HepG2 (cell line): ENCODE measurements around the gene CRIM1. TPM values are rescaled to one million over a fixed set of nuclear protein-coding genes. Genes with fewer than 3 reads are reported as not detected.

ENCODE experiments used
- CEBPB ChIP-seq: IDR thresholded peaks from 2 replicates; pipeline ENCODE4 v1.6.1; 2011; ENCODE audit warnings: low read depth, low read length, improper control_type of control experiment, borderline replicate concordance
- DMAP1 ChIP-seq: IDR thresholded peaks from 2 replicates; pipeline ENCODE4 v1.6.1; 2016
- DRAP1 ChIP-seq: IDR thresholded peaks from 2 replicates; pipeline ENCODE4 v1.6.1; 2016; ENCODE audit warnings: missing genetic modification reagents, missing compliant biosample characterization
- FOXA3 ChIP-seq: IDR thresholded peaks from 2 replicates; pipeline ENCODE4 v1.6.1; 2016; ENCODE audit warnings: missing genetic modification reagents, missing compliant biosample characterization
- HOXA3 ChIP-seq: sonication (generic); formaldehyde crosslinking; IDR thresholded peaks from 2 replicates; pipeline ENCODE4 v1.5.0; 2020; ENCODE audit warnings: missing genetic modification reagents
- KDM2A ChIP-seq: sonication (generic); formaldehyde crosslinking; IDR thresholded peaks from 2 replicates; pipeline ENCODE4 v1.4.0; 2020; ENCODE audit warnings: low read depth, missing genetic modification reagents, borderline replicate concordance
- MATR3 ChIP-seq: sonication (generic); formaldehyde crosslinking; IDR thresholded peaks from 2 replicates; pipeline ENCODE4 v1.4.0; 2020; ENCODE audit warnings: missing genetic modification reagents
- MXD4 ChIP-seq: IDR thresholded peaks from 2 replicates; pipeline ENCODE4 v1.6.1; 2016; ENCODE audit warnings: mild to moderate bottlenecking, missing biosample characterization, missing genetic modification reagents
- NONO ChIP-seq, 2 experiments: fragments of 450-650 bp in 1 of 2; sonication (generic) in 1 of 2; formaldehyde crosslinking in 1 of 2; IDR thresholded peaks in 1 of 2; conservative IDR thresholded peaks in 1 of 2; 2 replicates each; pipeline versions ENCODE4 v1.6.1 to v1.8.0; 2017 to 2022; ENCODE audit warnings: mild to moderate bottlenecking in 1 of 2, missing genetic modification reagents in 1 of 2, moderate library complexity in 1 of 2
- NRL ChIP-seq: sonication (generic); formaldehyde crosslinking; IDR thresholded peaks from 2 replicates; pipeline ENCODE4 v1.5.0; 2020; ENCODE audit warnings: missing genetic modification reagents, mild to moderate bottlenecking, moderate library complexity, borderline replicate concordance
- PAF1 ChIP-seq: IDR thresholded peaks from 2 replicates; pipeline ENCODE4 v1.6.1; 2016; ENCODE audit warnings: missing genetic modification reagents, missing compliant biosample characterization
- POLR2G ChIP-seq: fragments of 200-400 bp; formaldehyde crosslinking; IDR thresholded peaks from 2 replicates; pipeline ENCODE4 v1.6.1; 2018; ENCODE audit warnings: mild to moderate bottlenecking, low read depth, low read length, moderate library complexity
- RFX1 ChIP-seq: fragments of 450-650 bp; IDR thresholded peaks from 2 replicates; pipeline ENCODE4 v1.6.1; 2017
- SAP130 ChIP-seq: IDR thresholded peaks from 2 replicates; pipeline ENCODE4 v1.6.1; 2016; ENCODE audit warnings: low read depth
- SKI ChIP-seq: fragments of 450-650 bp; IDR thresholded peaks from one replicate; pipeline ENCODE4 v1.6.1; 2018; ENCODE audit warnings: mild to moderate bottlenecking; ENCODE audit not compliant: partially characterized antibody
- THAP8 ChIP-seq: sonication (generic); formaldehyde crosslinking; IDR thresholded peaks from 2 replicates; pipeline ENCODE4 v1.5.1; 2020; ENCODE audit warnings: missing genetic modification reagents, mild to moderate bottlenecking, borderline replicate concordance
- YEATS2 ChIP-seq: sonication (generic); formaldehyde crosslinking; IDR thresholded peaks from 2 replicates; pipeline ENCODE4 v1.4.0; 2020; ENCODE audit warnings: missing genetic modification reagents, borderline replicate concordance
- YY1 ChIP-seq: IDR thresholded peaks from 2 replicates; pipeline ENCODE4 v1.6.1; 2011; ENCODE audit warnings: low read length, low read depth, moderate library complexity, mild to moderate bottlenecking; ENCODE audit not compliant: insufficient read depth, insufficient replicate concordance
- ZFP82 ChIP-seq: sonication (generic); formaldehyde crosslinking; IDR thresholded peaks from 2 replicates; pipeline ENCODE4 v1.5.1; 2020; ENCODE audit warnings: mild to moderate bottlenecking, missing genetic modification reagents, borderline replicate concordance
- ZFYVE20 ChIP-seq: sonication (generic); formaldehyde crosslinking; IDR thresholded peaks from 2 replicates; pipeline ENCODE4 v1.8.0; 2023; ENCODE audit warnings: low read depth, mild to moderate bottlenecking, moderate library complexity, missing genetic modification reagents, borderline replicate concordance
- ZNF354B ChIP-seq: sonication (generic); formaldehyde crosslinking; IDR thresholded peaks from 2 replicates; pipeline ENCODE4 v1.8.0; 2022; ENCODE audit warnings: mild to moderate bottlenecking, missing genetic modification reagents
- polyA plus RNA-seq, 8 experiments: library from polyadenylated mRNA; depleted of rRNA in 3 of 8; stranded (reverse) in 7 of 8; unstranded in 1 of 8; fragments of >200 nt; fragmentation: Illumina TruSeq in 4 of 8; extraction: Trizol in 4 of 8; gene quantifications; 2 replicates each; pipeline versions ENCODE4 v1.2.1 to v1.2.3, GENCODE V29; 2011 to 2016; ENCODE audit warnings: low read depth in 4 of 8, missing spikeins in 1 of 8, mixed read lengths in 1 of 8; ENCODE audit not compliant: insufficient read depth in 1 of 8
- total RNA-seq, 5 experiments: library from RNA; depleted of rRNA; stranded (reverse); fragments of >200 nt; fragmentation: Illumina TruSeq; extraction: Trizol; gene quantifications; 2 replicates each; pipeline ENCODE4 v1.2.3, GENCODE V29; 2016; ENCODE audit warnings: low read depth in 1 of 5
- TF ChIP-seq, protein P1 (sequence below): sonication (generic); formaldehyde crosslinking; IDR thresholded peaks from 2 replicates; pipeline ENCODE4 v1.5.0; 2020; ENCODE audit warnings: mild to moderate bottlenecking, missing genetic modification reagents, borderline replicate concordance

Gene CRIM1
- total and polyA plus RNA-seq, 2 of the 13 experiments (the other 11 are each of a cell fraction or from before 2014, with no cell fraction given) = 39.1 to 69.9 TPM

- TF ChIP-seq, protein P1, sequence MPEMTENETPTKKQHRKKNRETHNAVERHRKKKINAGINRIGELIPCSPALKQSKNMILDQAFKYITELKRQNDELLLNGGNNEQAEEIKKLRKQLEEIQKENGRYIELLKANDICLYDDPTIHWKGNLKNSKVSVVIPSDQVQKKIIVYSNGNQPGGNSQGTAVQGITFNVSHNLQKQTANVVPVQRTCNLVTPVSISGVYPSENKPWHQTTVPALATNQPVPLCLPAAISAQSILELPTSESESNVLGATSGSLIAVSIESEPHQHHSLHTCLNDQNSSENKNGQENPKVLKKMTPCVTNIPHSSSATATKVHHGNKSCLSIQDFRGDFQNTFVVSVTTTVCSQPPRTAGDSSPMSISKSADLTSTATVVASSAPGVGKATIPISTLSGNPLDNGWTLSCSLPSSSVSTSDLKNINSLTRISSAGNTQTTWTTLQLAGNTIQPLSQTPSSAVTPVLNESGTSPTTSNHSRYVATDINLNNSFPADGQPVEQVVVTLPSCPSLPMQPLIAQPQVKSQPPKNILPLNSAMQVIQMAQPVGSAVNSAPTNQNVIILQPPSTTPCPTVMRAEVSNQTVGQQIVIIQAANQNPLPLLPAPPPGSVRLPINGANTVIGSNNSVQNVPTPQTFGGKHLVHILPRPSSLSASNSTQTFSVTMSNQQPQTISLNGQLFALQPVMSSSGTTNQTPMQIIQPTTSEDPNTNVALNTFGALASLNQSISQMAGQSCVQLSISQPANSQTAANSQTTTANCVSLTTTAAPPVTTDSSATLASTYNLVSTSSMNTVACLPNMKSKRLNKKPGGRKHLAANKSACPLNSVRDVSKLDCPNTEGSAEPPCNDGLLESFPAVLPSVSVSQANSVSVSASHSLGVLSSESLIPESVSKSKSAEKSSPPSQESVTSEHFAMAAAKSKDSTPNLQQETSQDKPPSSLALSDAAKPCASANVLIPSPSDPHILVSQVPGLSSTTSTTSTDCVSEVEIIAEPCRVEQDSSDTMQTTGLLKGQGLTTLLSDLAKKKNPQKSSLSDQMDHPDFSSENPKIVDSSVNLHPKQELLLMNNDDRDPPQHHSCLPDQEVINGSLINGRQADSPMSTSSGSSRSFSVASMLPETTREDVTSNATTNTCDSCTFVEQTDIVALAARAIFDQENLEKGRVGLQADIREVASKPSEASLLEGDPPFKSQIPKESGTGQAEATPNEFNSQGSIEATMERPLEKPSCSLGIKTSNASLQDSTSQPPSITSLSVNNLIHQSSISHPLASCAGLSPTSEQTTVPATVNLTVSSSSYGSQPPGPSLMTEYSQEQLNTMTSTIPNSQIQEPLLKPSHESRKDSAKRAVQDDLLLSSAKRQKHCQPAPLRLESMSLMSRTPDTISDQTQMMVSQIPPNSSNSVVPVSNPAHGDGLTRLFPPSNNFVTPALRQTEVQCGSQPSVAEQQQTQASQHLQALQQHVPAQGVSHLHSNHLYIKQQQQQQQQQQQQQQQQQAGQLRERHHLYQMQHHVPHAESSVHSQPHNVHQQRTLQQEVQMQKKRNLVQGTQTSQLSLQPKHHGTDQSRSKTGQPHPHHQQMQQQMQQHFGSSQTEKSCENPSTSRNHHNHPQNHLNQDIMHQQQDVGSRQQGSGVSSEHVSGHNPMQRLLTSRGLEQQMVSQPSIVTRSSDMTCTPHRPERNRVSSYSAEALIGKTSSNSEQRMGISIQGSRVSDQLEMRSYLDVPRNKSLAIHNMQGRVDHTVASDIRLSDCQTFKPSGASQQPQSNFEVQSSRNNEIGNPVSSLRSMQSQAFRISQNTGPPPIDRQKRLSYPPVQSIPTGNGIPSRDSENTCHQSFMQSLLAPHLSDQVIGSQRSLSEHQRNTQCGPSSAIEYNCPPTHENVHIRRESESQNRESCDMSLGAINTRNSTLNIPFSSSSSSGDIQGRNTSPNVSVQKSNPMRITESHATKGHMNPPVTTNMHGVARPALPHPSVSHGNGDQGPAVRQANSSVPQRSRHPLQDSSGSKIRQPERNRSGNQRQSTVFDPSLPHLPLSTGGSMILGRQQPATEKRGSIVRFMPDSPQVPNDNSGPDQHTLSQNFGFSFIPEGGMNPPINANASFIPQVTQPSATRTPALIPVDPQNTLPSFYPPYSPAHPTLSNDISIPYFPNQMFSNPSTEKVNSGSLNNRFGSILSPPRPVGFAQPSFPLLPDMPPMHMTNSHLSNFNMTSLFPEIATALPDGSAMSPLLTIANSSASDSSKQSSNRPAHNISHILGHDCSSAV (CRISPR knock-in tag) = no peak
- TF ChIP-seq SKI (no peak), THAP8 (CRISPR knock-in tag) (no peak), RFX1 (no peak), FOXA3 (CRISPR knock-in tag) (peak; percentile 45; the same call in 1 of the 2 replicates), ZNF354B (CRISPR knock-in tag) (no peak), ZFP82 (no peak), MATR3 (CRISPR knock-in tag) (no peak), DMAP1 (CRISPR knock-in tag) (no peak), YY1 (no peak), YEATS2 (CRISPR knock-in tag) (peak; percentile 20; the same call in 1 of the 2 replicates), CEBPB (no peak), SAP130 (CRISPR knock-in tag) (peak; percentile 40; the same call in 1 of the 2 replicates), DRAP1 (CRISPR knock-in tag) (peak; percentile 25; the same call in 1 of the 2 replicates), NRL (CRISPR knock-in tag) (no peak), POLR2G (no peak), PAF1 (CRISPR knock-in tag) (no peak), ZFYVE20 (CRISPR knock-in tag) (no peak), KDM2A (CRISPR knock-in tag) (peak; percentile 25; the same call in 1 of the 2 replicates), HOXA3 (CRISPR knock-in tag) (no peak), NONO (IDR thresholded peaks at IDR 0.05) (no peak), NONO (CRISPR knock-in tag; conservative IDR thresholded peaks at IDR 0.05) (no peak), MXD4 (CRISPR knock-in tag) (no peak)
These were observed 151.8 kb downstream of the CRIM1 start (continued) for GRCh38 chr2:36507408-36507812.
